ENCODE data around the gene URB2.
"Not testable (repeated sequence)": the region's sequence is repeated elsewhere in the genome, so short reads cannot be mapped to it uniquely, and the experiment has no call there.

The URB2 gene

GRCh38 chr1:229696385-229696784 is 70.3 kb downstream of the URB2 start:
- no peak for DNase-seq

- DNase-seq: no peak
These were observed 73.7 kb downstream of the URB2 start for GRCh38 chr1:229699613-229700267.

DNA sequence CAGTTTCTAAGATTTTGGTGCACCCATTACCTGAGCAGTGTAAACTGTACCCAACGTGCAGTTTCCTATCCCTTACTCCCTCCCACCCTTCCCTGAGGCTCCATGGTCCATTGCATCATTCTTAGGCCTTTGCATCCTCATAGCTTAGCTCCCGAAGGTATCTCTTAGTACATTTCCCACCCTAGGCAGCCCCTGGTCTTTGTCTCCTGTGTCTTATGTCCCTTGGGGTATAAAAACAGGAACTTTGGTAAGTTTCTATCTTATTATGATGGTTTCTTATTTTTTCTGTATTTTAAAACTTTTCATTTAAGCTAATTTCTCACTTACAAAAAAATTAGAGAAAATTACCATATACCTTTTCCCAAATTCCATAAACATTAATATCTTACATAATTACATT is 78.1 kb downstream of the URB2 start:
- no peak for DNase-seq

GRCh38 chr1:229705152-229705551 is 79.1 kb downstream of the URB2 start:
- not testable (repeated sequence) for DNase-seq

GRCh38 chr1:229707127-229707526 is 81.1 kb downstream of the URB2 start:
- not testable (repeated sequence) for DNase-seq

DNA sequence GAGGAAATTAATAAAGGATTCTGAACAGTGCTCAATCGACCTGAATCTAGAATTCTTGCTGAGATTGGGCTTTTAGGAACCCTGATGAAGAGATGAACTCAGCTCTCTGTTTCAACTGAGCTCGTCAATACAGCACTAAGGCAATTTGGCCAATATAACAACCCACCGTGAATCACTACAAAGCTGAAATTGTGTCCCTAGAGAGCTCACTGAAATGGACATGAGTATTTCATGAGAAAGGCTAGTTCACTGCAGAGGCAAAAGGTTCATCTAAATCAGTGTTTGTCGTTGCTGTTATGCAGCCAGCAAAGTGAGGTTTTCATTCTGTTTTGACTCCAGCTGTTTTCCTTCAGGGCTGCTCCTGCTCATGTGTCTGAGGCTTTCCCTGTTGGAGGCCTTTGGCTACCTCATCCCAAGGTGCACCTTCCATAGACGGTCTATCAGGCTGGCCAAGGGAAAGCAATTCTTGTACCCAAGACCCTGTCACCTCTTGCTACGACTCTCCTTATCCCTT is 83.5 kb downstream of the URB2 start:
- DNase-seq: no peak

All from activated CD4-positive, alpha-beta T cell treated with anti-CD3 and anti-CD28 coated beads for 4 hours (primary cell).